ENCODE measurements around the gene AP2A2.

The AP2A2 gene

GRCh38 chr11:1017269-1018005 lies 91.8 kb downstream of the AP2A2 start:
- TF ChIP-seq GATA3 (IDR thresholded peaks at IDR 0.05; ENCODE audit: low read depth, low read length) (no peak), GATA2 (IDR thresholded peaks at IDR 0.05; ENCODE audit: low read depth, low read length) (no peak)

- TF ChIP-seq GATA3 (IDR thresholded peaks at IDR 0.05; ENCODE audit: low read depth, low read length) = no peak
- no peak for TF ChIP-seq GATA2 (IDR thresholded peaks at IDR 0.05; ENCODE audit: low read depth, low read length)
Observed at GRCh38 chr11:1018091-1018490, 92.4 kb downstream of the AP2A2 start.

GRCh38 chr11:1019321-1019910 lies 93.7 kb downstream of the AP2A2 start:
- TF ChIP-seq GATA2 (IDR thresholded peaks at IDR 0.05; ENCODE audit: low read depth, low read length) (no peak), GATA3 (IDR thresholded peaks at IDR 0.05; ENCODE audit: low read depth, low read length) (no peak)

- TF ChIP-seq GATA2 (IDR thresholded peaks at IDR 0.05; ENCODE audit: low read depth, low read length) = no peak
- TF ChIP-seq GATA3 (IDR thresholded peaks at IDR 0.05; ENCODE audit: low read depth, low read length) = no peak
Observed at GRCh38 chr11:1020211-1020905, 94.7 kb downstream of the AP2A2 start.

- no peak for TF ChIP-seq GATA3 (IDR thresholded peaks at IDR 0.05; ENCODE audit: low read depth, low read length)
- TF ChIP-seq GATA2 (IDR thresholded peaks at IDR 0.05; ENCODE audit: low read depth, low read length) = no peak
Observed at GRCh38 chr11:1022411-1022810, 96.7 kb downstream of the AP2A2 start.

- TF ChIP-seq GATA2 (IDR thresholded peaks at IDR 0.05; ENCODE audit: low read depth, low read length) (no peak), GATA3 (IDR thresholded peaks at IDR 0.05; ENCODE audit: low read depth, low read length) (no peak)
Observed at GRCh38 chr11:1022908-1023810, 97.5 kb downstream of the AP2A2 start.

- TF ChIP-seq GATA2 (IDR thresholded peaks at IDR 0.05; ENCODE audit: low read depth, low read length) = no peak
- no peak for TF ChIP-seq GATA3 (IDR thresholded peaks at IDR 0.05; ENCODE audit: low read depth, low read length)
Observed at GRCh38 chr11:1023811-1024596, 98.3 kb downstream of the AP2A2 start.

- TF ChIP-seq GATA2 (IDR thresholded peaks at IDR 0.05; ENCODE audit: low read depth, low read length) (no peak), GATA3 (IDR thresholded peaks at IDR 0.05; ENCODE audit: low read depth, low read length) (no peak)
Observed at GRCh38 chr11:1024597-1025409, 99.1 kb downstream of the AP2A2 start.

GRCh38 chr11:1025410-1026162 lies 99.9 kb downstream of the AP2A2 start:
- no peak for TF ChIP-seq GATA2 (IDR thresholded peaks at IDR 0.05; ENCODE audit: low read depth, low read length)
- TF ChIP-seq GATA3 (IDR thresholded peaks at IDR 0.05; ENCODE audit: low read depth, low read length) = no peak

- TF ChIP-seq GATA3 (IDR thresholded peaks at IDR 0.05; ENCODE audit: low read depth, low read length) (no peak), GATA2 (IDR thresholded peaks at IDR 0.05; ENCODE audit: low read depth, low read length) (no peak)
Observed at GRCh38 chr11:1026163-1026450, 100.4 kb downstream of the AP2A2 start.

- no peak for TF ChIP-seq GATA2 (IDR thresholded peaks at IDR 0.05; ENCODE audit: low read depth, low read length)
- no peak for TF ChIP-seq GATA3 (IDR thresholded peaks at IDR 0.05; ENCODE audit: low read depth, low read length)
Observed at GRCh38 chr11:1026641-1027482, 101.2 kb downstream of the AP2A2 start.

All from SH-SY5Y (cell line).